HCT116 (cell line): ENCODE measurements around the gene CLIC4. TPM values are rescaled to one million over a fixed set of nuclear protein-coding genes. Genes with fewer than 3 reads are reported as not detected.

Source experiments
- ATAC-seq: fragments of 200-7000 bp; cut with Tn5 transposase; 2 replicates; pipeline ENCODE4 v1.9.1; 2020; ENCODE audit warnings: mild to moderate bottlenecking, moderate library complexity
- BruUV-seq: library from RNA; stranded (reverse); fragments of 400-500 nt; replicated peaks from 2 replicates; lab custom pipeline; 2021; lab: Mats Ljungman, UMichigan
- CTCF ChIA-PET: fragments of 300-600 bp; sonication (Branson Sonifier 250); formaldehyde crosslinking; loops from one replicate; lab custom pipeline; 2021; ENCODE audit warnings: antibody characterized with exemption; lab: Charles Lee
- POLR2A ChIA-PET: fragments of 300-600, 350-600 bp; sonication (Branson Sonifier 250); formaldehyde crosslinking; loops from one replicate; lab custom pipeline; 2021; ENCODE audit warnings: antibody characterized with exemption; lab: Charles Lee
- RAD21 ChIA-PET, 2 experiments: fragments of 300-600 bp; sonication (Branson Sonifier 250); formaldehyde crosslinking; loops; one replicate each; lab custom pipeline; 2023; ENCODE audit warnings: low total read pairs in 2 of 2; ENCODE audit not compliant: uncharacterized antibody in 2 of 2, unreplicated experiment in 2 of 2, low non-redundant PET in 1 of 2; lab: Charles Lee
- DNase-seq: peaks from one replicate; pipeline ENCODE4 v3.0.0-alpha.2; 2010; ENCODE audit warnings: low read depth, low spot score
- H2AFZ ChIP-seq: fragments of 200-600 bp; shearing (Covaris generic), sonication (generic); 2 replicates; pipeline ENCODE4 v1.6.1; 2017; ENCODE audit warnings: low read depth, mixed run types, mixed read lengths, antibody characterized with exemption, low read length; ENCODE audit not compliant: poor library complexity, severe bottlenecking
- H3K27ac ChIP-seq: 2 replicates; pipeline ENCODE4 v1.5.1; 2012; ENCODE audit warnings: low read depth, low read length
- H3K27me3 ChIP-seq: fragments of 200-600 bp; sonication (generic); 2 replicates; pipeline ENCODE4 v1.6.1; 2016; ENCODE audit warnings: mixed run types, low read length, mixed read lengths; ENCODE audit not compliant: insufficient read depth
- H3K36me3 ChIP-seq, 2 experiments: fragments of 200-500 bp in 1 of 2; fragments of 200-600 bp in 1 of 2; sonication (Bioruptor generic) in 1 of 2; sonication (generic) in 1 of 2; 2 replicates each; pipeline versions ENCODE4 v1.5.1 to v1.6.1; 2014 to 2016; ENCODE audit warnings: low read length in 2 of 2, inconsistent platforms in 1 of 2, mixed read lengths in 1 of 2, mixed run types in 1 of 2; ENCODE audit not compliant: insufficient read depth in 2 of 2, control insufficient read depth in 1 of 2
- H3K4me1 ChIP-seq, 2 experiments: fragments of 200-600 bp in 1 of 2; sonication (generic) in 1 of 2; 2 replicates each; pipeline versions ENCODE4 v1.5.1 to v1.6.1; 2012 to 2017; ENCODE audit warnings: low read length in 2 of 2, inconsistent platforms in 1 of 2, mild to moderate bottlenecking in 1 of 2, mixed read lengths in 1 of 2, mixed run types in 1 of 2, moderate library complexity in 1 of 2; ENCODE audit not compliant: insufficient read depth in 2 of 2, control insufficient read depth in 1 of 2
- H3K4me2 ChIP-seq: fragments of 200-600 bp; sonication (generic); 2 replicates; pipeline ENCODE4 v1.6.1; 2017; ENCODE audit warnings: mixed run types, low read length, mixed read lengths
- H3K4me3 ChIP-seq, 2 experiments: fragments of 200-600 bp in 1 of 2; sonication (generic) in 1 of 2; replicated peaks in 1 of 2; 2 replicates each; pipeline ENCODE4 v1.5.1; 2011 to 2016; ENCODE audit warnings: low read length in 2 of 2, control low read depth in 1 of 2, low read depth in 1 of 2, mild to moderate bottlenecking in 1 of 2, mixed read lengths in 1 of 2, mixed run types in 1 of 2
- H3K79me2 ChIP-seq: fragments of 200-600 bp; sonication (generic); 2 replicates; pipeline ENCODE4 v1.6.1; 2017; ENCODE audit warnings: mild to moderate bottlenecking, mixed run types, low read length, moderate library complexity, mixed read lengths; ENCODE audit not compliant: insufficient read depth
- H3K9ac ChIP-seq: fragments of 200-600 bp; sonication (generic); 2 replicates; pipeline ENCODE4 v1.6.1; 2016; ENCODE audit warnings: low read length, mixed read lengths
- H3K9me2 ChIP-seq: fragments of 200-600 bp; sonication (generic), shearing (Covaris generic); 2 replicates; pipeline ENCODE4 v1.6.1; 2017; ENCODE audit warnings: mixed run types, mild to moderate bottlenecking, moderate library complexity; ENCODE audit not compliant: insufficient read depth
- H3K9me3 ChIP-seq, 2 experiments: fragments of 200-500 bp in 1 of 2; fragments of 200-600 bp in 1 of 2; sonication (Bioruptor generic) in 1 of 2; sonication (generic) in 1 of 2; 2 replicates each; pipeline ENCODE4 v1.6.1; 2014 to 2017; ENCODE audit warnings: low read length in 2 of 2, mixed read lengths in 2 of 2, inconsistent platforms in 1 of 2, low read depth in 1 of 2, mild to moderate bottlenecking in 1 of 2, mixed run types in 1 of 2, moderate library complexity in 1 of 2; ENCODE audit not compliant: control insufficient read depth in 1 of 2, insufficient read depth in 1 of 2
- H4K20me1 ChIP-seq: fragments of 200-600 bp; sonication (generic), shearing (Covaris generic); 2 replicates; pipeline ENCODE4 v1.6.1; 2017; ENCODE audit warnings: mixed run types, mild to moderate bottlenecking, moderate library complexity; ENCODE audit not compliant: insufficient read depth
- ATF3 ChIP-seq: IDR thresholded peaks from 2 replicates; pipeline ENCODE4 v1.6.1; 2012
- CBX3 ChIP-seq: IDR thresholded peaks from 2 replicates; pipeline ENCODE4 v1.6.1; 2012; ENCODE audit warnings: low read depth
- EGR1 ChIP-seq: IDR thresholded peaks from 2 replicates; pipeline ENCODE4 v1.6.1; 2012; ENCODE audit warnings: low read depth
- ELF1 ChIP-seq: IDR thresholded peaks from 2 replicates; pipeline ENCODE4 v1.6.1; 2012; ENCODE audit warnings: low read depth, borderline replicate concordance
- EZH2 ChIP-seq: fragments of 200-600 bp; sonication (generic); IDR thresholded peaks from 2 replicates; pipeline ENCODE4 v1.6.1; 2017; ENCODE audit warnings: antibody characterized with exemption, mixed run types
- FOSL1 ChIP-seq: IDR thresholded peaks from 2 replicates; pipeline ENCODE4 v1.6.1; 2012; ENCODE audit warnings: low read depth
- JUND ChIP-seq: IDR thresholded peaks from 2 replicates; pipeline ENCODE4 v1.6.1; 2012
- MAX ChIP-seq: IDR thresholded peaks from 2 replicates; pipeline ENCODE4 v1.6.1; 2012
- POLR2A ChIP-seq: IDR thresholded peaks from 2 replicates; pipeline ENCODE4 v1.7.0; 2011; ENCODE audit warnings: borderline replicate concordance; ENCODE audit not compliant: insufficient read depth, insufficient read length; ENCODE audit errors: extremely low read depth
- POLR2AphosphoS5 ChIP-seq: IDR thresholded peaks from 2 replicates; pipeline ENCODE4 v1.6.1; 2011; ENCODE audit warnings: mild to moderate bottlenecking, low read depth, low read length, moderate library complexity
- RAD21 ChIP-seq: IDR thresholded peaks from 2 replicates; pipeline ENCODE4 v1.6.1; 2012; ENCODE audit warnings: low read depth, mild to moderate bottlenecking
- REST ChIP-seq: IDR thresholded peaks from 2 replicates; pipeline ENCODE4 v1.6.1; 2012; ENCODE audit warnings: low read depth
- SIN3A ChIP-seq: IDR thresholded peaks from 2 replicates; pipeline ENCODE4 v1.6.1; 2012; ENCODE audit warnings: low read depth
- SP1 ChIP-seq: IDR thresholded peaks from 2 replicates; pipeline ENCODE4 v1.6.1; 2012; ENCODE audit warnings: low read depth
- SRF ChIP-seq: IDR thresholded peaks from 2 replicates; pipeline ENCODE4 v1.6.1; 2012; ENCODE audit warnings: low read depth
- TCF7L2 ChIP-seq: IDR thresholded peaks from 2 replicates; pipeline ENCODE4 v1.7.0; 2011; ENCODE audit warnings: borderline replicate concordance, inconsistent platforms; ENCODE audit not compliant: insufficient read depth, insufficient read length; ENCODE audit errors: extremely low read depth
- YY1 ChIP-seq: IDR thresholded peaks from 2 replicates; pipeline ENCODE4 v1.6.1; 2011; ENCODE audit warnings: low read length, low read depth, moderate library complexity, mild to moderate bottlenecking; ENCODE audit not compliant: insufficient replicate concordance; ENCODE audit errors: extremely low read depth
- ZBTB33 ChIP-seq: IDR thresholded peaks from 2 replicates; pipeline ENCODE4 v1.6.1; 2011; ENCODE audit warnings: mild to moderate bottlenecking, low read length, moderate library complexity; ENCODE audit not compliant: insufficient replicate concordance; ENCODE audit errors: extremely low read depth
- ZNF274 ChIP-seq: fragments of 200-500 bp; sonication (Bioruptor generic); IDR thresholded peaks from 2 replicates; pipeline ENCODE4 v1.6.1; 2014; ENCODE audit warnings: mild to moderate bottlenecking, low read depth, low read length, inconsistent platforms
- intact Hi-C: fragments of 100-400 bp; cut with micrococcal nuclease; formaldehyde crosslinking; loops from 2 replicates; pipeline ENCODE4 v1.10.0; 2022
- total RNA-seq: library from RNA; stranded (reverse); gene quantifications from one replicate; pipeline ENCODE4 v1.2.1, GENCODE V29; 2021; ENCODE audit not compliant: unreplicated experiment

The CLIC4 gene
- total RNA-seq, 1 experiment from 2014 or later = 77.2 TPM

GRCh38 chr1:24861821-24862727 is 116.8 kb downstream of the CLIC4 start:
- H3K9ac ChIP-seq = no peak overlapping the region
- TF ChIP-seq ELF1 (no peak), YY1 (no peak), POLR2AphosphoS5 (no peak), RAD21 (no peak), JUND (no peak), MAX (no peak), ATF3 (no peak), EGR1 (no peak), EZH2 (no peak), SRF (no peak), POLR2A (no peak), FOSL1 (no peak), SP1 (no peak), CBX3 (no peak), TCF7L2 (no peak), REST (no peak), ZNF274 (no peak), SIN3A (no peak), ZBTB33 (no peak)
- POLR2A ChIA-PET = no interaction called here
- H2AFZ ChIP-seq = no peak overlapping the region
- H4K20me1 ChIP-seq = no peaks in the 10 kb centered on the region
- H3K4me2 ChIP-seq = no peak overlapping the region
- RAD21 ChIA-PET = no interaction called here
- no peaks in the 10 kb centered on the region for H3K79me2 ChIP-seq
- ATAC-seq = peak; percentile 25; the same call in 1 of the 2 replicates
- intact Hi-C loops = no loop called here
- CTCF ChIA-PET = interaction anchor here (1.3 to 2.2 kb wide), 2 partner anchors 14 to 27 kb away, joined by 5 to 6 read pairs; no protein-coding TSS in a partner anchor
- no peak overlapping the region for H3K4me3 ChIP-seq
- H3K4me1 ChIP-seq = peaks cover 7 to 8% of the 10 kb centered on the region in 2 experiments; a peak in 2 of 4 replicates
- H3K9me3 ChIP-seq = no peaks in the 10 kb centered on the region
- no peaks in the 10 kb centered on the region for H3K9me2 ChIP-seq
- no TSS peak for BruUV-seq
- H3K36me3 ChIP-seq = no peaks in the 10 kb centered on the region
- no peaks in the 10 kb centered on the region; the same call in 1 of the 2 replicates for H3K27me3 ChIP-seq
- no peak for DNase-seq
- H3K27ac ChIP-seq = no peak overlapping the region
